ENCODE measurements around the gene TCP11.

DNA sequence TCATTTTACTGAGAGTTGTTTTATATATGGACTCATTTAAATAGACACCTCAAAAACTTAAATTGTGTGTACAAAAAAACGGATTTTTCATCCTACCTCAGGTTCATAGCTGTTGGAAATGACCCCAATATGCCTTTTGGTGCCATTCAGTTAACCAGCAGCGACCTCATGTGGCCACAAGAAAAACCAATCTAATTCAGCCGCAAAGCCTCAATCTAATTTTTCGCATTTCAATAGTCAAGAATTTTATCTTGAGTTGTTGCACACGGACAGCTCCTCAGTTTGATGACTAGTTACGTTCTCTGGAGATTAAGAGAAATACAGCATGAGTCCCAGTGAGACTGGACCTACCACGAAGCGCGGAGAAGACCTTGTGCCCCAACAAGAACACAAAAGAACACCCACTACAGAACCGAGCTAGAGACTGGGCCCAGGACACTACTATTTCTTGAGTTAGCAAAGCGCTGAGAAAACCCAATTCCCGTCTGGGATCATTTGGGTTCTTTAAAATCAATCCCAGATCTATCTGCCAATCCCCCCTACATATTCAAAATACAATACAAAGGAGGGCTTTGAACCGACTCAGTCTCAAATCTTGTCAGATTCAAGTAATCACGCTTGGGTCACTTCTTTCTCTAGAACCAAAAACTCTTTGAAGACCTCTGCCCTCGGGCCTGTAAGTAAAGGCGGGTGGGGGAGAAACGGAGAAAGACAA, 1.1 kb downstream of the TCP11 start:
- TF ChIP-seq, protein P1, sequence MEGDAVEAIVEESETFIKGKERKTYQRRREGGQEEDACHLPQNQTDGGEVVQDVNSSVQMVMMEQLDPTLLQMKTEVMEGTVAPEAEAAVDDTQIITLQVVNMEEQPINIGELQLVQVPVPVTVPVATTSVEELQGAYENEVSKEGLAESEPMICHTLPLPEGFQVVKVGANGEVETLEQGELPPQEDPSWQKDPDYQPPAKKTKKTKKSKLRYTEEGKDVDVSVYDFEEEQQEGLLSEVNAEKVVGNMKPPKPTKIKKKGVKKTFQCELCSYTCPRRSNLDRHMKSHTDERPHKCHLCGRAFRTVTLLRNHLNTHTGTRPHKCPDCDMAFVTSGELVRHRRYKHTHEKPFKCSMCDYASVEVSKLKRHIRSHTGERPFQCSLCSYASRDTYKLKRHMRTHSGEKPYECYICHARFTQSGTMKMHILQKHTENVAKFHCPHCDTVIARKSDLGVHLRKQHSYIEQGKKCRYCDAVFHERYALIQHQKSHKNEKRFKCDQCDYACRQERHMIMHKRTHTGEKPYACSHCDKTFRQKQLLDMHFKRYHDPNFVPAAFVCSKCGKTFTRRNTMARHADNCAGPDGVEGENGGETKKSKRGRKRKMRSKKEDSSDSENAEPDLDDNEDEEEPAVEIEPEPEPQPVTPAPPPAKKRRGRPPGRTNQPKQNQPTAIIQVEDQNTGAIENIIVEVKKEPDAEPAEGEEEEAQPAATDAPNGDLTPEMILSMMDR (IDR thresholded peaks at IDR 0.05): peak; percentile 94
- no peak for TF ChIP-seq EZH2 (IDR thresholded peaks at IDR 0.05; ENCODE audit: borderline replicate concordance, insufficient read depth, low read depth, low read length, poor library complexity, severe bottlenecking)

All from B cell (primary cell).